GM12864 (cell line): ENCODE measurements around the gene SLC49A4.

Source experiments
- DNase-seq: peaks from one replicate; pipeline ENCODE4 v3.0.0-alpha.2; 2011; ENCODE audit warnings: low read depth
- H3K4me3 ChIP-seq: 2 replicates; pipeline ENCODE4 v1.5.1; 2011; ENCODE audit warnings: mild to moderate bottlenecking, low read depth, low read length, control low read depth
- CTCF ChIP-seq: IDR thresholded peaks from 2 replicates; pipeline ENCODE4 v1.5.1; 2011; ENCODE audit warnings: low read depth, mild to moderate bottlenecking, moderate library complexity, low read length, control low read depth, inconsistent platforms; ENCODE audit errors: missing control alignments

The SLC49A4 gene

DNA sequence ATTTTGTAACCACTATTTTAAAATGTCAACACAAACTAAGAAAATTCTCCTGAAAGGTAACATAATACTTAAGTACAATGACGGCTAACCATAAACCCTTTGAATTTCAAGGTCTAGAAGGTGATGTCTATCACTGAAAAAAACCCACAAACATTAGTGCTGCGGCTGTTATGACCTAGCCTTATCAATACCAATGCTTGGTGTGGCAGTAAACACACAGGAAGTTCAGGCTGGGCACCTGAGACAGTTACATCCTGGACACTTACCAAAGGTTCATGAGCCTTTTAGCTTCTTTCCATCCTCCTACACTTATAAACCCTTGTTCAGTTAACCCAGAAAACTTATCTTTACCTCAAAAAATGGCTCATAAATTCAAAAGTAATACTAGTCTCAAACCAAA lies 7.0 kb upstream of the SLC49A4 start:
- TF ChIP-seq CTCF: no peak
- no peak for DNase-seq
- no peak overlapping the region for H3K4me3 ChIP-seq

- no peak overlapping the region for H3K4me3 ChIP-seq
- no peak for DNase-seq
- TF ChIP-seq CTCF: no peak
These were observed 5.1 kb upstream of the SLC49A4 start for GRCh38 chr3:122789585-122790273.

- DNase-seq: peak; percentile 80
- peak within 1 kb of the TSS; percentile 79 for H3K4me3 ChIP-seq
- TF ChIP-seq CTCF: no peak
These were observed 1.1 kb upstream of the SLC49A4 start, which contains the start of gene HSPBAP1 for GRCh38 chr3:122793568-122794416. HSPBAP1 (minus strand) TSS chr3:122793831; CDS start chr3:122793680, 151 bp downstream.

- DNase-seq: no peak
- no peak for TF ChIP-seq CTCF
- H3K4me3 ChIP-seq: peak overlapping the region; percentile 79
These were observed 438 bp upstream of the SLC49A4 start for GRCh38 chr3:122794483-122794778.

- DNase-seq: no peak
- no peak for TF ChIP-seq CTCF
- H3K4me3 ChIP-seq: peak overlapping the region; percentile 79
These were observed 866 bp downstream of the SLC49A4 start for GRCh38 chr3:122795674-122796195.

- no peak for DNase-seq
- no peak overlapping the region for H3K4me3 ChIP-seq
- no peak for TF ChIP-seq CTCF
These were observed 2.4 kb downstream of the SLC49A4 start for GRCh38 chr3:122797291-122797690.
